Astrocyte (in vitro differentiated cells and primary cell): ENCODE results near the gene KCNAB1. TPM values are rescaled to one million over a fixed set of nuclear protein-coding genes. Genes with fewer than 3 reads are reported as not detected.

ENCODE experiments used
- DNase-seq: peaks from one replicate; pipeline ENCODE4 v3.0.0-alpha.2; 2010; ENCODE audit warnings: low read depth
- FAIRE-seq: peaks from 2 replicates; lab custom pipeline; 2011; peaks lifted over from hg19 to GRCh38; lab: Jason Lieb, UNC
- H2AFZ ChIP-seq: 2 replicates; pipeline ENCODE4 v1.6.0; 2012; ENCODE audit warnings: low read depth, low read length, inconsistent platforms
- H3K27ac ChIP-seq: 2 replicates; pipeline ENCODE4 v1.5.1; 2011; ENCODE audit warnings: low read depth, low read length, inconsistent platforms
- H3K27me3 ChIP-seq: 2 replicates; pipeline ENCODE4 v1.6.0; 2011; ENCODE audit warnings: low read length, inconsistent platforms; ENCODE audit not compliant: insufficient read depth
- H3K36me3 ChIP-seq: 2 replicates; pipeline ENCODE4 v1.5.1; 2011; ENCODE audit warnings: low read length, inconsistent platforms; ENCODE audit not compliant: insufficient read depth
- H3K4me1 ChIP-seq: 2 replicates; pipeline ENCODE4 v1.5.1; 2011; ENCODE audit warnings: low read length, inconsistent platforms; ENCODE audit not compliant: insufficient read depth
- H3K4me2 ChIP-seq: 2 replicates; pipeline ENCODE4 v1.6.0; 2012; ENCODE audit warnings: low read length, inconsistent platforms
- H3K4me3 ChIP-seq: 2 replicates; pipeline ENCODE4 v1.5.1; 2011; ENCODE audit warnings: low read depth, mild to moderate bottlenecking, low read length, inconsistent platforms; ENCODE audit not compliant: insufficient read depth
- H3K79me2 ChIP-seq: 2 replicates; pipeline ENCODE4 v1.6.0; 2012; ENCODE audit warnings: mild to moderate bottlenecking, low read length, inconsistent platforms; ENCODE audit not compliant: insufficient read depth
- H3K9ac ChIP-seq: 2 replicates; pipeline ENCODE4 v1.6.0; 2012; ENCODE audit warnings: mild to moderate bottlenecking, low read length, inconsistent platforms
- H3K9me3 ChIP-seq: 2 replicates; pipeline ENCODE4 v1.5.1; 2012; ENCODE audit warnings: low read depth, mild to moderate bottlenecking, low read length, inconsistent platforms; ENCODE audit not compliant: insufficient read depth
- H4K20me1 ChIP-seq: 2 replicates; pipeline ENCODE4 v1.6.0; 2012; ENCODE audit warnings: low read length, inconsistent platforms; ENCODE audit not compliant: insufficient read depth
- H3K27ac Mint-ChIP-seq: one replicate; pipeline ENCODE4 v1.8.0; 2021; ENCODE audit warnings: mild to moderate bottlenecking, mixed read lengths; ENCODE audit not compliant: unreplicated experiment
- H3K27me3 Mint-ChIP-seq: one replicate; pipeline ENCODE4 v1.8.0; 2021; ENCODE audit warnings: low read depth, mixed read lengths; ENCODE audit not compliant: unreplicated experiment
- H3K36me3 Mint-ChIP-seq: one replicate; pipeline ENCODE4 v1.8.0; 2021; ENCODE audit warnings: low read depth, mixed read lengths; ENCODE audit not compliant: unreplicated experiment
- H3K4me1 Mint-ChIP-seq: one replicate; pipeline ENCODE4 v1.8.0; 2021; ENCODE audit warnings: low read depth, mixed read lengths; ENCODE audit not compliant: unreplicated experiment
- H3K4me3 Mint-ChIP-seq: one replicate; pipeline ENCODE4 v1.8.0; 2021; ENCODE audit warnings: mild to moderate bottlenecking, moderate library complexity, mixed read lengths; ENCODE audit not compliant: unreplicated experiment
- H3K9me3 Mint-ChIP-seq: one replicate; pipeline ENCODE4 v1.8.0; 2021; ENCODE audit warnings: mild to moderate bottlenecking, mixed read lengths; ENCODE audit not compliant: unreplicated experiment
- EZH2 ChIP-seq: IDR thresholded peaks from 2 replicates; pipeline ENCODE4 v1.6.1; 2012; ENCODE audit warnings: mild to moderate bottlenecking, low read length, inconsistent platforms; ENCODE audit not compliant: insufficient read depth
- total RNA-seq: library from RNA; stranded (reverse); gene quantifications from 2 replicates; pipeline ENCODE4 v1.2.1, GENCODE V29; 2021
- TF ChIP-seq, protein P1 (sequence below): IDR thresholded peaks from 2 replicates; pipeline ENCODE4 v1.5.1; 2011; ENCODE audit warnings: low read depth, mild to moderate bottlenecking, inconsistent platforms, low read length, moderate library complexity; ENCODE audit not compliant: insufficient read depth

The KCNAB1 gene
- total RNA-seq, 1 donor from 2014 or later: 0.30 TPM

GRCh38 chr3:156256945-156257344, 136.6 kb downstream of the KCNAB1 start:
- no peaks in the 10 kb centered on the region for H3K36me3 ChIP-seq
- no peak overlapping the region for H3K4me2 ChIP-seq
- peaks cover 5% of the 10 kb centered on the region for H3K27me3 ChIP-seq
- H3K4me3 Mint-ChIP-seq: no peak overlapping the region
- H3K4me1 ChIP-seq: no peaks in the 10 kb centered on the region
- DNase-seq (no peak), FAIRE-seq (no peak)
- H3K4me3 ChIP-seq: no peak overlapping the region
- H3K27ac ChIP-seq: no peak overlapping the region
- H3K79me2 ChIP-seq: no peaks in the 10 kb centered on the region
- no peak overlapping the region for H3K9ac ChIP-seq
- H3K27ac Mint-ChIP-seq: no peak overlapping the region
- no peaks in the 10 kb centered on the region for H4K20me1 ChIP-seq
- peaks cover 1% of the 10 kb centered on the region for H3K27me3 Mint-ChIP-seq
- H2AFZ ChIP-seq: no peak overlapping the region
- H3K9me3 Mint-ChIP-seq: no peaks in the 10 kb centered on the region
- peaks cover 36% of the 10 kb centered on the region for H3K4me1 Mint-ChIP-seq
- TF ChIP-seq EZH2: no peak
- TF ChIP-seq, protein P1, sequence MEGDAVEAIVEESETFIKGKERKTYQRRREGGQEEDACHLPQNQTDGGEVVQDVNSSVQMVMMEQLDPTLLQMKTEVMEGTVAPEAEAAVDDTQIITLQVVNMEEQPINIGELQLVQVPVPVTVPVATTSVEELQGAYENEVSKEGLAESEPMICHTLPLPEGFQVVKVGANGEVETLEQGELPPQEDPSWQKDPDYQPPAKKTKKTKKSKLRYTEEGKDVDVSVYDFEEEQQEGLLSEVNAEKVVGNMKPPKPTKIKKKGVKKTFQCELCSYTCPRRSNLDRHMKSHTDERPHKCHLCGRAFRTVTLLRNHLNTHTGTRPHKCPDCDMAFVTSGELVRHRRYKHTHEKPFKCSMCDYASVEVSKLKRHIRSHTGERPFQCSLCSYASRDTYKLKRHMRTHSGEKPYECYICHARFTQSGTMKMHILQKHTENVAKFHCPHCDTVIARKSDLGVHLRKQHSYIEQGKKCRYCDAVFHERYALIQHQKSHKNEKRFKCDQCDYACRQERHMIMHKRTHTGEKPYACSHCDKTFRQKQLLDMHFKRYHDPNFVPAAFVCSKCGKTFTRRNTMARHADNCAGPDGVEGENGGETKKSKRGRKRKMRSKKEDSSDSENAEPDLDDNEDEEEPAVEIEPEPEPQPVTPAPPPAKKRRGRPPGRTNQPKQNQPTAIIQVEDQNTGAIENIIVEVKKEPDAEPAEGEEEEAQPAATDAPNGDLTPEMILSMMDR: no peak
- H3K9me3 ChIP-seq: no peaks in the 10 kb centered on the region
- H3K36me3 Mint-ChIP-seq: no peaks in the 10 kb centered on the region

DNA sequence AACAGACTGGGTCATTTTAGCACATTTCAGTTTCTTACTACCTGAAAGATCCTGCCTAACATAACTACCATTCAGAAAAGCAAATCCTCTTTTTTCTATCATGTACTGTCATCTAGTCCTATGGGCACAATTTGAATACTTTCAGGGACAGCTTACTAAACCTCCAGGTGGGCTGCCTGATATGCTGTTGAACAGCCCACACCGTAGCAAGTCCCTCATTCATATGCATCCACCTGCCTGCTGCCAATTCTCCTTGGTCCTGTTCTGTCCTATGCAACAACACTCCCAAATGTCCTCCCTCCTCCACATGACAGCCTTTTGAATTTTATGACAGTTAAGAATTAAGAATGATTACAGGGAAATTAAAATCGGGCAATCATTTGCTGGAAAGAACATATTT, 137.9 kb downstream of the KCNAB1 start:
- no peak overlapping the region for H3K4me3 Mint-ChIP-seq
- H3K36me3 Mint-ChIP-seq: no peaks in the 10 kb centered on the region
- H3K79me2 ChIP-seq: no peaks in the 10 kb centered on the region
- no peaks in the 10 kb centered on the region for H3K9me3 ChIP-seq
- no peak for FAIRE-seq
- H3K4me3 ChIP-seq: no peak overlapping the region
- no peaks in the 10 kb centered on the region for H4K20me1 ChIP-seq
- no peak overlapping the region for H3K4me2 ChIP-seq
- peaks cover 3% of the 10 kb centered on the region for H3K27me3 ChIP-seq
- H3K4me1 ChIP-seq: no peaks in the 10 kb centered on the region
- H3K4me1 Mint-ChIP-seq: peaks cover 23% of the 10 kb centered on the region
- no peaks in the 10 kb centered on the region for H3K9me3 Mint-ChIP-seq
- no peak for DNase-seq
- TF ChIP-seq, protein P1: no peak
- TF ChIP-seq EZH2: no peak
- no peak overlapping the region for H3K27ac Mint-ChIP-seq
- H3K27ac ChIP-seq: no peak overlapping the region
- no peaks in the 10 kb centered on the region for H3K36me3 ChIP-seq
- H3K27me3 Mint-ChIP-seq: peaks cover 1% of the 10 kb centered on the region
- no peak overlapping the region for H3K9ac ChIP-seq
- H2AFZ ChIP-seq: no peak overlapping the region

GRCh38 chr3:156259896-156260295, 139.5 kb downstream of the KCNAB1 start:
- H3K27ac Mint-ChIP-seq: no peak overlapping the region
- Histone ChIP-seq H3K27ac (no peak overlapping the region), H2AFZ (no peak overlapping the region), H3K4me3 (no peak overlapping the region), H3K4me1 (no peaks in the 10 kb centered on the region), H4K20me1 (no peaks in the 10 kb centered on the region), H3K4me2 (no peak overlapping the region), H3K9ac (no peak overlapping the region), H3K27me3 (peaks cover 3% of the 10 kb centered on the region), H3K36me3 (no peaks in the 10 kb centered on the region), H3K79me2 (no peaks in the 10 kb centered on the region), H3K9me3 (no peaks in the 10 kb centered on the region)
- DNase-seq (no peak), FAIRE-seq (no peak)
- no peak for TF ChIP-seq EZH2
- TF ChIP-seq, protein P1: no peak
- peaks cover 10% of the 10 kb centered on the region for H3K4me1 Mint-ChIP-seq
- H3K9me3 Mint-ChIP-seq: no peaks in the 10 kb centered on the region
- H3K27me3 Mint-ChIP-seq: no peaks in the 10 kb centered on the region
- H3K4me3 Mint-ChIP-seq: no peak overlapping the region
- no peaks in the 10 kb centered on the region for H3K36me3 Mint-ChIP-seq
